ENCODE data around the gene RIBC2.

GRCh38 chr22:45428391-45429385, 15.2 kb downstream of the RIBC2 start:
- no peak for TF ChIP-seq CTCF (IDR thresholded peaks at IDR 0.05)
- TF ChIP-seq RCOR1 (IDR thresholded peaks at IDR 0.05; ENCODE audit: low read length), result no peak
- TF ChIP-seq GABPA (IDR thresholded peaks at IDR 0.05; ENCODE audit: low read depth), result no peak
- no peak for TF ChIP-seq TAF1 (IDR thresholded peaks at IDR 0.05; ENCODE audit: borderline replicate concordance, low read depth, low read length)

Measured in SK-N-SH (cell line).